Osteocyte (in vitro differentiated cells): ENCODE results near the gene IFNLR1. TPM values are rescaled to one million over a fixed set of nuclear protein-coding genes. Genes with fewer than 3 reads are reported as not detected.

ENCODE experiments used
- DNase-seq: peaks from one replicate; pipeline ENCODE4 v3.0.0; 2021; ENCODE audit warnings: mixed read lengths; ENCODE audit not compliant: unreplicated experiment; ENCODE audit errors: extremely low spot score
- H3K27ac Mint-ChIP-seq: one replicate; pipeline ENCODE4 v1.8.0; 2021; ENCODE audit warnings: mild to moderate bottlenecking, mixed read lengths; ENCODE audit not compliant: unreplicated experiment
- H3K27me3 Mint-ChIP-seq: one replicate; pipeline ENCODE4 v1.8.0; 2021; ENCODE audit warnings: mixed read lengths; ENCODE audit not compliant: unreplicated experiment
- H3K36me3 Mint-ChIP-seq: one replicate; pipeline ENCODE4 v1.8.0; 2021; ENCODE audit warnings: mixed read lengths; ENCODE audit not compliant: unreplicated experiment
- H3K4me1 Mint-ChIP-seq: one replicate; pipeline ENCODE4 v1.8.0; 2021; ENCODE audit warnings: mixed read lengths; ENCODE audit not compliant: unreplicated experiment
- H3K4me3 Mint-ChIP-seq: one replicate; pipeline ENCODE4 v1.8.0; 2021; ENCODE audit warnings: mild to moderate bottlenecking, moderate library complexity, mixed read lengths; ENCODE audit not compliant: unreplicated experiment
- H3K9me3 Mint-ChIP-seq: one replicate; pipeline ENCODE4 v1.8.0; 2021; ENCODE audit warnings: mixed read lengths; ENCODE audit not compliant: unreplicated experiment
- CTCF ChIP-seq: fragments of 200-600 bp; sonication (generic); IDR thresholded peaks from 2 replicates; pipeline ENCODE4 v1.5.0; 2021; ENCODE audit warnings: antibody characterized with exemption, mild to moderate bottlenecking, moderate library complexity
- total RNA-seq: library from RNA; stranded (reverse); gene quantifications from 2 replicates; pipeline ENCODE4 v1.2.1, GENCODE V29; 2021

Gene IFNLR1
- total RNA-seq, 1 donor from 2014 or later: 0.16 TPM

- no peak overlapping the region for H3K27ac Mint-ChIP-seq
- H3K27me3 Mint-ChIP-seq: peaks cover 11% of the 10 kb centered on the region
- peaks cover 3% of the 10 kb centered on the region for H3K9me3 Mint-ChIP-seq
- H3K4me3 Mint-ChIP-seq: no peak overlapping the region
- TF ChIP-seq CTCF: no peak
- H3K36me3 Mint-ChIP-seq: no peaks in the 10 kb centered on the region
- no peaks in the 10 kb centered on the region for H3K4me1 Mint-ChIP-seq
- no peak for DNase-seq
These were observed 60.9 kb downstream of the IFNLR1 start for GRCh38 chr1:24126018-24126671.

- no peak for TF ChIP-seq CTCF
- Mint-ChIP-seq H3K4me1 (peaks cover under 1% of the 10 kb centered on the region), H3K4me3 (no peak overlapping the region), H3K36me3 (no peaks in the 10 kb centered on the region), H3K9me3 (no peaks in the 10 kb centered on the region), H3K27me3 (peaks cover 11% of the 10 kb centered on the region), H3K27ac (no peak overlapping the region)
- no peak for DNase-seq
These were observed 61.6 kb downstream of the IFNLR1 start for GRCh38 chr1:24125456-24125855.

GRCh38 chr1:24124980-24125379 lies 62.1 kb downstream of the IFNLR1 start:
- Mint-ChIP-seq H3K4me1 (peaks cover 6% of the 10 kb centered on the region), H3K27me3 (peaks cover 11% of the 10 kb centered on the region), H3K36me3 (no peaks in the 10 kb centered on the region), H3K4me3 (no peak overlapping the region), H3K27ac (no peak overlapping the region), H3K9me3 (no peaks in the 10 kb centered on the region)
- no peak for DNase-seq
- no peak for TF ChIP-seq CTCF

GRCh38 chr1:24123611-24124010 lies 63.5 kb downstream of the IFNLR1 start:
- no peak for DNase-seq
- H3K36me3 Mint-ChIP-seq: no peaks in the 10 kb centered on the region
- H3K4me1 Mint-ChIP-seq: peaks cover 9% of the 10 kb centered on the region
- peaks cover 1% of the 10 kb centered on the region for H3K27me3 Mint-ChIP-seq
- H3K9me3 Mint-ChIP-seq: no peaks in the 10 kb centered on the region
- no peak for TF ChIP-seq CTCF
- no peak overlapping the region for H3K27ac Mint-ChIP-seq
- no peak overlapping the region for H3K4me3 Mint-ChIP-seq

GRCh38 chr1:24122776-24123175 lies 64.3 kb downstream of the IFNLR1 start:
- peaks cover 15% of the 10 kb centered on the region for H3K4me1 Mint-ChIP-seq
- no peak for DNase-seq
- no peak for TF ChIP-seq CTCF
- no peaks in the 10 kb centered on the region for H3K36me3 Mint-ChIP-seq
- no peak overlapping the region for H3K4me3 Mint-ChIP-seq
- H3K27me3 Mint-ChIP-seq: no peaks in the 10 kb centered on the region
- H3K9me3 Mint-ChIP-seq: no peaks in the 10 kb centered on the region
- H3K27ac Mint-ChIP-seq: no peak overlapping the region
